ENCODE results near the gene SMIM45.

DNA sequence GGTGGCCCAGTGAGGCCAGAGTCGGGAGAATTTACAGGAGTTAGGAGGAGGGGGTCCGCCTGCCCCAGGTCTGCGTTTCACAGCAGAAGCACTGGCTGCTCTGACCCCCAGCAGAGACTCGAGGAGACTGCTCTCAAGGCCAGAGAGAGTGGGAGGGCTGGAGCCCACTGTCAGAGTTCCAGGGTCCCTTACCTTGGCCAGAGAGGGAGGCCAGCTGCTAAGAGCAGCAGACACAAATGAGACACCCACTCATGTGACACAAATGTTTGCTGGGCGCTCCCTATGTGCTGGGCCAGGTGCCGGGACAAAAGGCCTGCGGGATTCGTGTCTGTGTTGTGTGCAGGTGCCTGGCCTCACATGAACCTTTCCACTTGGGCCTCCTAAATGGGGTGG, 22.5 kb upstream of the SMIM45 start:
- TF ChIP-seq RFX5 (IDR thresholded peaks at IDR 0.05; ENCODE audit: borderline replicate concordance, low read depth, low read length): no peak
- TF ChIP-seq, protein P1, sequence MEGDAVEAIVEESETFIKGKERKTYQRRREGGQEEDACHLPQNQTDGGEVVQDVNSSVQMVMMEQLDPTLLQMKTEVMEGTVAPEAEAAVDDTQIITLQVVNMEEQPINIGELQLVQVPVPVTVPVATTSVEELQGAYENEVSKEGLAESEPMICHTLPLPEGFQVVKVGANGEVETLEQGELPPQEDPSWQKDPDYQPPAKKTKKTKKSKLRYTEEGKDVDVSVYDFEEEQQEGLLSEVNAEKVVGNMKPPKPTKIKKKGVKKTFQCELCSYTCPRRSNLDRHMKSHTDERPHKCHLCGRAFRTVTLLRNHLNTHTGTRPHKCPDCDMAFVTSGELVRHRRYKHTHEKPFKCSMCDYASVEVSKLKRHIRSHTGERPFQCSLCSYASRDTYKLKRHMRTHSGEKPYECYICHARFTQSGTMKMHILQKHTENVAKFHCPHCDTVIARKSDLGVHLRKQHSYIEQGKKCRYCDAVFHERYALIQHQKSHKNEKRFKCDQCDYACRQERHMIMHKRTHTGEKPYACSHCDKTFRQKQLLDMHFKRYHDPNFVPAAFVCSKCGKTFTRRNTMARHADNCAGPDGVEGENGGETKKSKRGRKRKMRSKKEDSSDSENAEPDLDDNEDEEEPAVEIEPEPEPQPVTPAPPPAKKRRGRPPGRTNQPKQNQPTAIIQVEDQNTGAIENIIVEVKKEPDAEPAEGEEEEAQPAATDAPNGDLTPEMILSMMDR (IDR thresholded peaks at IDR 0.05; ENCODE audit: control extremely low read depth in 1 of 3, insufficient read depth in 1 of 3, low read depth in 1 of 3, low read length in 3 of 3): no peak
- no peak for TF ChIP-seq BCL11A (IDR thresholded peaks at IDR 0.05; ENCODE audit: low read depth in 2 of 2, low read length in 2 of 2)
- no peak for TF ChIP-seq POLR2A (IDR thresholded peaks at IDR 0.05; ENCODE audit: control extremely low read depth in 1 of 2, low read depth in 2 of 2, low read length in 2 of 2)
- no peak for TF ChIP-seq ZNF274 (IDR thresholded peaks at IDR 0.05; ENCODE audit: borderline replicate concordance, extremely low read depth, low read length)
- TF ChIP-seq EP300 (IDR thresholded peaks at IDR 0.05; ENCODE audit: borderline replicate concordance in 1 of 2, low read depth in 2 of 2, low read length in 2 of 2): no peak
- TF ChIP-seq, protein P2, sequence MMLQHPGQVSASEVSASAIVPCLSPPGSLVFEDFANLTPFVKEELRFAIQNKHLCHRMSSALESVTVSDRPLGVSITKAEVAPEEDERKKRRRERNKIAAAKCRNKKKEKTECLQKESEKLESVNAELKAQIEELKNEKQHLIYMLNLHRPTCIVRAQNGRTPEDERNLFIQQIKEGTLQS (IDR thresholded peaks at IDR 0.05; ENCODE audit: insufficient read depth, low read depth, low read length): no peak
- no peak for TF ChIP-seq POLR2AphosphoS5 (IDR thresholded peaks at IDR 0.05; ENCODE audit: low read depth, low read length)

Measured in H1 (cell line).